ENCODE data around the gene RNF220. TPM values are rescaled to one million over a fixed set of nuclear protein-coding genes. Genes with fewer than 3 reads are reported as not detected.
A peak's percentile ranks its signal among the peaks of the same experiment; 100 is the strongest.

RNF220 gene
- total RNA-seq, 1 donor, result 53.2 TPM

- H3K4me3 ChIP-seq (ENCODE audit: insufficient read depth, low read length), result no peak overlapping the region
- H3K4me1 ChIP-seq (ENCODE audit: insufficient read depth, low read length), result peaks cover 34% of the 10 kb centered on the region
- no peak for DNase-seq (ENCODE audit: insufficient read length, low spot score, missing footprints)
- H3K27me3 ChIP-seq (ENCODE audit: insufficient read depth, low read length), result no peaks in the 10 kb centered on the region
- no peak overlapping the region for H3K4me2 ChIP-seq (ENCODE audit: insufficient read depth, low read length)
- no peak overlapping the region for H3K27ac ChIP-seq (ENCODE audit: low read depth, low read length)
- no peaks in the 10 kb centered on the region for H3K36me3 ChIP-seq (ENCODE audit: insufficient read depth, low read length)
- TF ChIP-seq CTCF (IDR thresholded peaks at IDR 0.05; ENCODE audit: extremely low read depth, low read depth, low read length), result no peak
- no peaks in the 10 kb centered on the region for H4K20me1 ChIP-seq (ENCODE audit: insufficient read depth, low read length)
- H3K79me2 ChIP-seq (ENCODE audit: insufficient read depth, low read length), result peaks cover 9% of the 10 kb centered on the region
- no peaks in the 10 kb centered on the region for H3K9me3 ChIP-seq (ENCODE audit: low read depth, low read length)
- peak overlapping the region; percentile 16 for H2AFZ ChIP-seq (ENCODE audit: low read length)
Measured at GRCh38 chr1:44672254-44672955, 267.4 kb downstream of the RNF220 start.

DNA sequence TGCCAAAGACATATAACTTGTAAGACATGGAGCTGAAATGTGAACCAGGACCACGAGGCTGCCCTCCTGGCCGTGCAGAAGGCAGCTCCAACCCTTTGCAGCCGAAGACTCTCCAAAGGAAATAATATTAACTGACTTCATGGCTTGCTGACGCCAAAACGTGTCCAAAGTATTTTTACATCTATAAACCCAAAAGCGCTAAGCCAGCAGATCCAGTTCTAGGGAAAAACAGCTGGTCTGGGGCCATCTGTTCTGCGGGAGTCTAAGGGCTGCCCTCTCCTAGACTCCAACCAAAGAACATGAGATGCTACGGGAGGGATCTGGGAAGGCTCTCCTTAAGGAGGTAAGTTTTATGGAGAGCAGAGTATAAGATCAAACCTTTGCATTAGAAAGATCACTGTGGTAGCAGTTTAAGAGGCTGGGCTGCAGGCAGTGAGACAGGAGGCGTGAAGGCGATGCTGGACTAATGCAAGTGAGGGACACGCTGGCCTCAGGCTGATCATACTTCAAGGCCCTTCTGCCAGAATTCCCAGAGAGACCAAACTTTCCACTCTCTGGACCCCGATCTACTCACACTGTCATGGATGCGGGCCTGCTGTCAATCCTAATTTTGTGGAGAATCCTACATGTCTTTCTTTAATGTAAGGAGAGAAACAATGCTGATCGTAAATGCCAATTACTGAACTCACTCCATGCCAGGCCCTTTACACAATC, 268.1 kb downstream of the RNF220 start:
- Histone ChIP-seq H3K27me3 (ENCODE audit: insufficient read depth, low read length) (no peaks in the 10 kb centered on the region), H3K27ac (ENCODE audit: low read depth, low read length) (peak overlapping the region; percentile 85), H3K4me1 (ENCODE audit: insufficient read depth, low read length) (peaks cover 34% of the 10 kb centered on the region), H2AFZ (ENCODE audit: low read length) (peak overlapping the region; percentile 96), H3K4me3 (ENCODE audit: insufficient read depth, low read length) (peak overlapping the region; percentile 91), H3K9me3 (ENCODE audit: low read depth, low read length) (no peaks in the 10 kb centered on the region), H3K79me2 (ENCODE audit: insufficient read depth, low read length) (peaks cover 9% of the 10 kb centered on the region), H4K20me1 (ENCODE audit: insufficient read depth, low read length) (no peaks in the 10 kb centered on the region), H3K36me3 (ENCODE audit: insufficient read depth, low read length) (no peaks in the 10 kb centered on the region), H3K4me2 (ENCODE audit: insufficient read depth, low read length) (peak overlapping the region; percentile 97)
- no peak for TF ChIP-seq CTCF (IDR thresholded peaks at IDR 0.05; ENCODE audit: extremely low read depth, low read depth, low read length)
- no peak for DNase-seq (ENCODE audit: insufficient read length, low spot score, missing footprints)

- peak overlapping the region; percentile 97 for H3K4me2 ChIP-seq (ENCODE audit: insufficient read depth, low read length)
- peaks cover 9% of the 10 kb centered on the region for H3K79me2 ChIP-seq (ENCODE audit: insufficient read depth, low read length)
- peak overlapping the region; percentile 85 for H3K27ac ChIP-seq (ENCODE audit: low read depth, low read length)
- no peaks in the 10 kb centered on the region for H3K27me3 ChIP-seq (ENCODE audit: insufficient read depth, low read length)
- no peaks in the 10 kb centered on the region for H3K9me3 ChIP-seq (ENCODE audit: low read depth, low read length)
- H3K36me3 ChIP-seq (ENCODE audit: insufficient read depth, low read length), result no peaks in the 10 kb centered on the region
- peak overlapping the region; percentile 91 for H3K4me3 ChIP-seq (ENCODE audit: insufficient read depth, low read length)
- no peaks in the 10 kb centered on the region for H4K20me1 ChIP-seq (ENCODE audit: insufficient read depth, low read length)
- peak overlapping the region; percentile 96 for H2AFZ ChIP-seq (ENCODE audit: low read length)
- H3K4me1 ChIP-seq (ENCODE audit: insufficient read depth, low read length), result peaks cover 34% of the 10 kb centered on the region
- DNase-seq (ENCODE audit: insufficient read length, low spot score, missing footprints), result no peak
- TF ChIP-seq CTCF (IDR thresholded peaks at IDR 0.05; ENCODE audit: extremely low read depth, low read depth, low read length), result no peak
Measured at GRCh38 chr1:44673675-44674112, 268.6 kb downstream of the RNF220 start.

Data from osteoblast (primary cell).